Heart left ventricle (tissue), 13 donors: ENCODE measurements around the gene RITA1.

Experiments used
- CTCF ChIP-seq, 12 donors: fragments of 200-600 bp; sonication (generic) in 4 of 12; IDR thresholded peaks; one replicate each; pipeline versions ENCODE4 v1.5.0 to v1.8.0; 2018 to 2022; ENCODE audit warnings: antibody characterized with exemption in 12 of 12, mild to moderate bottlenecking in 5 of 12
- POLR2A ChIP-seq, 2 donors: fragments of 450-650 bp; IDR thresholded peaks; one replicate each; pipeline ENCODE4 v1.6.1; 2017; ENCODE audit warnings: antibody characterized with exemption in 2 of 2, mild to moderate bottlenecking in 2 of 2, moderate library complexity in 2 of 2
- donor health status: ischemic (EF 13 %, LVEDD 7.1; RV severe dilation, severe dysfunction).
- donor health status: DM: no; HTN: yes; CAD: no.
- donor health status: DM: no; HTN: no; CAD: no.
- donor health status: ischemic (EF 25% LVEDD 6.9; RV normal size, moderate dysfunction).
- donor health status: ischemic (EF 25% LVEDD 5.7; RV mildly dilated, moderate dysfunction).
- donor health status: ischemic (EF 35%, LVEDD 5.7; RV mildly dilated, moderate dysfunction).
- donor health status: nonischemic (EF 11% LVEDD 7.7; RV severe dilation, severe dysfunction).
- donor health status: DM: yes; HTN: yes; CAD: no.
- donor health status: PGD.
- donor health status: ischemic (EF 29% LVEDD 5.4; RV normal size, mild dysfunction).
- donor health status: nonischemic (EF 23%, LVEDD 6.1; RV moderate dilation, normal function).

GRCh38 chr12:113198296-113198695, 12.8 kb downstream of the RITA1 start:
- TF ChIP-seq POLR2A (IDR thresholded peaks at IDR 0.05) (no peak), CTCF (IDR thresholded peaks at IDR 0.05) (no peak)
